GM19455 (cell line): ENCODE data around the gene PTPRN2.
"Not testable (repeated sequence)": the region's sequence is repeated elsewhere in the genome, so short reads cannot be mapped to it uniquely, and the experiment has no call there.

Experiments
- ATAC-seq: cut with Tn5 transposase; IDR thresholded peaks from one replicate; pipeline ENCODE4 v1.9.1; 2021; ENCODE audit not compliant: unreplicated experiment

The PTPRN2 gene

DNA sequence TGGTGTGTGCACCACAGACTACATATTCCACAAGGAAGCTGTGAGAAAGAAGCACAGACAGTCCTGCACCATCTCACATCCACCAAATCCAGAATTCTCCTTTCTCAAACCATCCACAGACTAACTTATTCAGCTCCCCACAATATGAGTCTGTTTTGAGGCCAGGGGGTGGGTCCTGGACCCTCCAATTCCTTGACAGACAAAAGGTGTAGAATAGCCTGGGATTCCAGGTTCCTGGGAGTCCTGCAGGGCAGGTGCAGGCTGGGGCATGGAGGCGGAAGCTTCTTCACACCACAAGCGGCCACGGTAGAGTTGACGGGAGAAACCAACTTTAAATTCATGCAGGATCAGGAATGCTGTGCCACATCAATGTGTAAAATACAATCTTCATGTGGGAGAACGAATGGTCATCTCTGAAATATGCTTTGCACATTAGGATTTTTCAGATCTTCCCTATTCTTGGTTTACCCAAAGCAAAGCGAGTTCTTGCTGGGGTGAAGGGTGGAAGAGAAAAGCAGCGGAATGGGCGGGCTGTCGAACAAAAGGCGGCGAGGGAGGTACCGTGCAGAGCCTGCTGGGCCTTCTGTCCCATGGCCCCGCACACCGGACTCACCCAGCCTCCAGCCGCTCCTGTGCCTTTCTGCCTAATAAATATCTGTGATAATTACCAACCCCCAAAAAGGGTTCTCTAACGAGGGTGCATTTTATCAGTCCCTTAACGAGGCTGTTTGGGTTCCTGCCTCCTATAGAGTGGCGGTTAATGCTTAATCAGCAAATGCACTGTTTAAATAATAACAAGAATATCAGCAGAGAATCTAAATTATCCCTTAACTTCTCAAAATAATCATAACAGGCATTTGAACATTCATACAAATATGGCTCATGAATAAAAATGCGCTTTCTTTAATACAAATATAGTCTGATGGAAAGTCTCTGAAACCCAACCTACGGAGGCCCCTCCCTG is 736.9 kb downstream of the PTPRN2 start:
- no peak for ATAC-seq

DNA sequence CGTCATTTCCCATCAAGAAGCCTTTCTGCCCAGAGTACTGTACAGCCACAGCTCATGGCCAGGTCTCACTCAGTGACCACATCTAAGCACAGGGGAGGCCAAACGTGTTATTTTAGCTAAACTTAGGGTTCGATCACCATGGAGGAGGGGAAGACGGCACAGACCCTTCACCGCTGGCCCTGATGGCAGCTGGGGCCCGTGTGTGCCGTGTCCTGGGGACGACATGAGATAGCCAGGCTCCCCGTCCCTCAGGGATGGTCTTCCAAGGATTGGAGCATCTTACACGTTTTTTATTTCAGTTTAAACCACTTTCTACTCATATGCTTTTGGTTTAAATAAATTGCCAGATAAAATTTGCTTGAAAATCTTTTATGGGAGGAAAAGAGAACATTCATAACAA is 737.9 kb downstream of the PTPRN2 start:
- no peak for ATAC-seq

DNA sequence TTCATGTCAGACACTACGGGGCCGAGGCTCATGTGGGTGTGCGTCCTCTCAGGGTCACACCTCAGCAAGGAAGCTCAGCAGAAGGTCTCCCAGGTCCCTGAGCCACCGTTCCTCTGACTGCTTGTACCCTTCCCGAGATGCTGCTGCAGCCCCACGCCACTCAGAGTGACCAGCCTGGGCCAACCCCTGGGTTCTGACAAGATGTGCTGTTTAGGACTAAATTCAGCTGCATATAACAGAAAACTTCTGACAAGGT is 738.4 kb downstream of the PTPRN2 start:
- no peak for ATAC-seq

DNA sequence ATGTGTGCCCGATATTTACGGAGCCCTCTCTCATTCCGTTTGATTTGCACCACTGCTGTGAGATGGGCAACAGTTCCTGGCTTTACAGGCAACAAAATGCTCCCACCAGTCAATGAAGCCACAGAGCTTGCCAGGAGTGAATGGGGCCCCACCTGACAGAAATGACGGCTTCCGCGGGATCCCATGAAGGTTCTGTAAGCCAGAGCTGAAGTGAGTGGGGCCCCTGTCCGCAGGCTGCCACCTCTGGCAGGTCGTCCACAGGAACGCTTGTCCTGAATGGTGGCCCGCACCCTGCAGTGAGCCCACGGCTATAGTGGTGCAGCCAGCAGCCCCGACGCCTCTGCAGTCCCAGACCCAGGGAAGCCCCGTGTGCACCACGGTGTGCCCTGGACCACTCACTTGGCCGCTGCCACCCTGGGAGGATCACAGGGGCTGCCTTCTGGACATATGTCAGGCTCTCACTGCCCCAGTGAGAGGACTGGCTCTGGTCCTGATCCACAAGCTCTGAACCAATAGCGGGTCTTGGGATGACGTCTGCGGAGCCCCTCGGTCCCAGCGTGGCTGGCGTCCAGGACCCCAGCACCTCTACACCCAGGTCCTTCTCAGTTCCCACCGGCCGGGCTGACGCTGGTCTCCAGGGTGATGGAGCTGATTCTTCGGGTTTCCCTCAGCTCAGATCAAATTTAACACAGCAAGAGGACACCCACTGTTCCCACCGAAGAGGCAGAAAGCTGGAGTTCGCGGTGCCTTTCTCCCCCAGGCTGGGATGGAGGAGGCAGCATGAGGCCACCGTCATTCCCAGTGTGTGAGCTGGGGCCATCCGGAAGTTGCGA is 738.9 kb downstream of the PTPRN2 start:
- no peak for ATAC-seq

DNA sequence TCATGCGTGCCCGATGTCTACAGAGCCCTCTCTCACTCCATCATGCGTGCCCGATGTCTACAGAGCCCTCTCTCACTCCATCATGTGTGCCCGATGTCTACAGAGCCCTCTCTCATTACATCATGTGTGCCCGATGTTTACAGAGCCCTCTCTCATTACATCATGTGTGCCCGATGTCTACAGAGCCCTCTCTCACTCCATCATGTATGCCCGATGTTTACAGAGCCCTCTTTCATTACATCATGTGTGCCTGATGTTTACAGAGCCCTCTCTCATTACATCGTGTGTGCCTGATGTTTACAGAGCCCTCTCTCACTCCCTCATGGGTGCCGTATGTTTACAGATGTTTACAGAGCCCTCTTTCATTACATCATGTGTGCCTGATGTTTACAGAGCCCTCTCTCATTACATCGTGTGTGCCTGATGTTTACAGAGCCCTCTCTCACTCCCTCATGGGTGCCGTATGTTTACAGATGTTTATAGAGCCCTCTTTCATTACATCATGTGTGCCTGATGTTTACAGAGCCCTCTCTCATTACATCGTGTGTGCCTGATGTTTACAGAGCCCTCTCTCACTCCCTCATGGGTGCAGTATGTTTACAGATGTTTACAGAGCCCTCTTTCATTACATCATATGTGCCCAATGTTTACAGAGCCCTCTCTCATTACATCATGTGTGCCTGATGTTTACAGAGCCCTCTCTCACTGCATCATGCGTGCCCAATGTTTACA is 739.7 kb downstream of the PTPRN2 start:
- ATAC-seq: not testable (repeated sequence)

DNA sequence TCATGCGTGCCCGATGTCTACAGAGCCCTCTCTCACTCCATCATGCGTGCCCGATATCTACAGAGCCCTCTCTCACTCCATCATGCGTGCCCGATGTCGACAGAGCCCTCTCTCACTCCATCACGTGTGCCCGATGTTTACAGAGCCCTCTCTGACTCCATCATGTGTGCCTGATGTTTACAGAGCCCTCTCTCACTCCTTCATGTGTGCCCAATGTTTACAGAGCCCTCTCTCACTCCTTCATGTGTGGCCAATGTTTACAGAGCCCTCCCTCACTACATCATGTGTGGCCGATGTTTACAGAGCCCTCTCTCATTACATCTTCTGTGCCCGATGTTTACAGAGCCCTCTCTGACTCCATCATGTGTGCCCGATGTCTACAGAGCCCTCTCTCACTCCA is 740.9 kb downstream of the PTPRN2 start:
- not testable (repeated sequence) for ATAC-seq

DNA sequence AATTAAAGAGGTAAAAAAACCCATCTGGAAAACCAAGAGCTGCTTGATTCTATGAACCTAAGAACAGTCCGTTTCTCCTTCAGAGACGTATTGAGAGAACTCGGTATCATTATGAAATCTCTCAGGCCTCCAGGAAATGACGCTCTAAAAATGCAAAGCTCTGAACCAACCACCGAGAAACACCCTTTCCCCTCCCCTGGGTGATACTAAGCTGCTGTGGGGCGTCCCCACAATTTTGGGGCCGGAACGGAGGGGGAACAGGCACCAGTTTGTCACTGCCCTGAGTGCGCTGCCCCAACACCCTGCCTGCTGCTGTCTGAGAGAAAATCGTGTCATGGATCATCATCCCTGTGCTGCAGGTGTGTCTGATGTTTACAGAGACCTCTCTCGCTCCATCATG is 741.4 kb downstream of the PTPRN2 start:
- no peak for ATAC-seq

DNA sequence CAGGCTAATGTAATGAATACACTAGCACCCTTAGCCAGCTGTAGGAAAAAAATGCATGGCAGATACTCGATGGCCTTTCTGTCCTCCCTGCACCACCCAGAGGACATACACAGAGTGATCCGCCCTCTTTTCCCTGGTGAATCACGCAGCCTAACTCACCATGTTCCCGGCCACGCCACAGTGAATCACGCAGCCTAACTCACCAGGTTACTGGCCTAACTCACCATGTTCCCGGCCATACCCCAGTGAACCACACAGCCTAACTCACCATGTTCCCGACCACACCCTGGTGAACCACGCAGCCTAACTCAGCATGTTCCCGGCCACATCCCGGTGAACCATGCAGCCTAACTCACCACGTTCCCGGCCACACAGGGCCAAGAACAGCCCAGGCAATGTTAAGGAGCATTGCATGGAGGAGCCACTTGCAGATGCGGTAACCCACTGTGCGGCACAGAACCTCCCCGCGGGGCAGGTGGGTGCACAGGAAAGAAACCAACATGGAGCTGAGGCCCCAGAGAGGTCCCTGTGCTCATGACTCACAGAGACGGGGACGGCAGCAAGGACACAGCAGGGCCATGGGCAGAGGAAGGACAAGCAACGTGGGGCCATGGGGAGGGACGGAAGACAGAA is 742.3 kb downstream of the PTPRN2 start:
- no peak for ATAC-seq

DNA sequence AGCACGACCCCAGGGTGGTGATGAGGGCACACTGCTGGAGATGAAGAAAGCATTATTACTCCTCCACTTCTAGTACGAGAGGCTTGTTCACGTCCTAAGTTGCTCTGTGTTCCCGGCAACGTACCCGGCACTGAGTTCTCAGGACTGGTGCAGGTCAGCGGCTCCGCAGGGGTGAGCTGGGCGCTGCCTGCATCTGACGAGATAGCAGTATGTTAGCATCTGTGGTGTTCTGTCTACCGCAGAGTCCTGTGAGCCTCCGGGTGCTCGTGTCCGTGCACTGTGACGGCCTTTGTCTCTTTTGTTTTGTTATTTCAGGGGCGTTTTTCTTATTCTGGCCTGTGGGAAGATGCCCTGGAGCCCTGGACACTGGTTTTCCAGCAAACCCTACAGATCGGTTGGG is 743.0 kb downstream of the PTPRN2 start:
- ATAC-seq: no peak

DNA sequence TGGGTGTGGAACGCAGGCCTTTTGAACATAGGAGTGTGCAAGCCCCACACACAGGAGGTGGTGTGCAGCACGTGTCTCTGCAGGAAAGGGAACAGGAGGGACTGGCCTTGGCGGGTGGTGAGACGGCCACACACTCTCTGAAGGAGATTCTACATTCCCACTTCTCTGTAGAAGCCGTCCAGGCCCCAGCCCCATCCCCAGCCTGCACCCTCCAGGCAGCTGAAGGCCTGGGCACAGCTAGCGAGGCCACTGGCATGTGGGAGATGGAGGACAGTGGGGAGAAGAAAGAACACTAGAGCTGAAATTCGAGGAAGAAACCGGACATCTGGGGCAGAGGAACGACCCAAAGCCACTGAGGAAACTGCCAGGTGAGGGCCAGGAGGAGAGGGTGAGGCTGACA is 743.5 kb downstream of the PTPRN2 start:
- ATAC-seq: no peak

DNA sequence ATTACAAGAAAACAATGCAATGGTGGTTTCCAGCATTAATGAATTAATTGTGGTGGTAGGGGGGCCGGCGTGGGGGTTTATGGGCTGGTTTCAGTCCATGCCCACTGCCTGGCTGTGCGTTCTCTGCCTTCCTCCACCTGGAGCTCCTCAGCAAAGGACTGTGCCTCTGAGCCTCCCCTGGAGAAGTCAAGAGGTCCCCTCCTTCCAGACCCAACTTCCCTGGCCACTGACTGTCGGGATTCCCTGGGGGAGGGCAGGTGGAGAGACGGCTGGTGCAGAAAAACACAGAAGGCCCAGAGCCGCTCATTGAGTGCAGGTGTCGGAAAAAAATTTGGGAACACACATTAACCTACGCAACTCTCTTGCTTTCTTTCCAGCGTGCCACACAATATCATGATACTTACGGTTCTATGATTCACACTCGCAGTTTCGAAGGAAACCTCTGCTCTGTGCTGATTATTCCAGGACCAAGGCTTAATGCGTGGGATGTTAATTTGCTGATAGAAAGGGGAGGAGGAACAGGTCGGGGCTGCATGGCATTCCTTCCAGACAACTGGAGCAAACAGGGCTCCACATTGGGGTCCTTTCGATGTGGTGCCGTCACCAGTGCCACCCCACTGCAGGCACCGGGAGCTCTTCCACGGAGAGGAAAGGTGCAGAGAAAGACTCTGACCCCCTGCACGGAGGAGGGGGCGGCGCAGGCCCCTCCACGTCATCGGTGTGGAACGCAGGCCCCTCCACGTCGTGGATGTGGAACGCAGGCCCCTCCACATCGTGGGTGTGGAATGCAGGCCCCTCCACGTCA is 744.1 kb downstream of the PTPRN2 start:
- ATAC-seq: no peak

DNA sequence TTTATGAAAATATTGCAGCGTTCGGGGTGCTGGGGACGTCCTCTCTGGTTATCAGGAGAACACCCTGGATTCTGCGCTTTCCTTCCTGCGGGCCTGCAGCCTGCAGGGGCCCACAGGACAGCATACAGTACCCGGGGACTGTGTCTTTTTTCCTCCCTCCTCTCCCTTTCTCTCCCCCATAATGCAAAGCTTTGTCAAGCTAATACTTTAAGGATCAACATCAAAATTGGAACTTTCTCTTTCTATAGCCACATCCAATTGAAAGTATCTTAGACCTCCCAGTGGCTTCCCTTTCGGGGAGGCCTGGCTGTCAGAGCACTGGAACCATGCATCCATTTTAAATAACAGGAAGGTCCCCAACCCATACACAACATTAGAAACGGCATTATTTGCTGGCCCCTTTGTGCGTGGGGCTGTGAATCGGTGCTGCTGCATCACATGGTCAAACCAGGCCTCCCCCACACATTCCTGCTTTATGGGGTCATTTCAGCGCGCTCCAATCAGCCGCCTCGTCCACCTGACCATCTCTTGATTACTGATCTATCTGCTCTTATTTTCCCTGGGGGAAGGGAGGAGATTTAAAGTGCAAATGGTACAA is 745.8 kb downstream of the PTPRN2 start:
- ATAC-seq: no peak

DNA sequence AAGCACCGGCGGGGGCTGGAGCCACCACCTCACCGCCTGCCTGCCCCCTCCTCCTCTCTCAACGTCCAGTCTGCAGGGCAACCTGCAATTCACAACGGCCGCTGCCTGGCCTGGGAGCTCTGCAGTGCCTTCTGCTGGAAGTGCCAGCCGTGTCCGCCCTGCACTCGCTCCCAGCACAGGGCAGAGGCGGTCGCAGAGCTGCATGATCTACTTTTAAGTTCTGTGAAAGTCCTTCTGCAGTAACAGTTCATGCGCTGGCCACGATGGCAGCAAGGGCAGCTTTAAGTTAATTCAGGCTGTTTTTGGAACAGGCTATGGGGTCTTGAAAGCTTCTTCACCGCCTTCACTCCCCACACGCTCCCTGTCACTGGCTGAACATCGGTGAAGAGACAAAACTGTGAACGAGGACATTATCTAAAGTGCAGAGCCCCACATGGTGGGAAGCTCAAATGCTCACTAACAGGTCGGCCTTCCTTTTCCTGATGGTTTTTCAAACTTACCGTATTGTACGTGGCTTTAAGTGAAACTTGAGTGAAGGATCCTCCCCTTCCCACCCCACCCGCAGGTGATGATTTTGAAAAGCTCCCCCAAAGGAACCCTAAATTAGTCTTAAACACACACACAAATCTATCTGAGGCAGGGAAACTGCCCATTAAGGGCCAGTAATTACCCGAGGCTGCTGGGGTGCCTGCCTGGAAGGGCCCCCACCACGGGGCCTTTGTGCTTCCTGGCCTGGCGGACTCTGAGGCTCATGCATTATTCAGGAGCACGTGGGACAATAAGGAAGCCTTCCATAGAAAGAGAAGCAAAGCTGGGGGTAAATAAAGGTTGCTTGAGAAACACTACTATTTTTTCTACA is 746.5 kb downstream of the PTPRN2 start:
- no peak for ATAC-seq

DNA sequence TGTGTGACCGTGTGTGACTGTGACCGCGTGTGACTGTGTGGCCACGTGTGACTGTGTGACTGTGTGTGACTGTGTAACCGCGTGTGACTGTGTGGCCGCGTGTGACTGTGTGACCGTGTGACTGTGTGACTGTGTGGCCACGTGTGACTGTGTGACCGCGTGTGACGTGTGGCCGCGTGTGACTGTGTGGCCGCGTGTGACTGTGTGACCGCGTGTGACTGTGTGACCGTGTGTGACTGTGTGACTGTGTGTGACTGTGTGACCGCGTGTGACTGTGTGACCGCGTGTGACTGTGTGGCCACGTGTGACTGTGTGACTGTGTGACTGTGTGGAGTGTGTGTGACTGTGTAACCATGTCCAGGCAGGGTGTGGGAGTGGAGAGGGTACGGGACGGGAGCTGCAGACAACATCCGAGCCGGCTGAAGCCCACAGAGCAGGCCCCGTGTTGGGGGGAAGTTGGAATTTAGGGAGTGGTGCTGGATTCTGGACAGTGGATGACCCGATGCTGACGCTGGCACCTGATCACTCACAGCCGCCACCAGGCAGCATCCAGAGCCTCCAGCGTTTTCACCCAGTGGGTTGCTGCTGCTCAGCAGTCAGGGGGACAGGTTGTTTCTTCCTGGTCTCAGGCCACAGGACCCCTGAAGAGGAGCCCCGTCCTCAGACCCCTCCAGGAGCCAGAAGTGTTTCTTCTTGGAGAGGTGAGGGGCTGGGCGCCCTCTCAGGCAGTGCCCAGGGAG is 747.3 kb downstream of the PTPRN2 start:
- ATAC-seq: no peak

DNA sequence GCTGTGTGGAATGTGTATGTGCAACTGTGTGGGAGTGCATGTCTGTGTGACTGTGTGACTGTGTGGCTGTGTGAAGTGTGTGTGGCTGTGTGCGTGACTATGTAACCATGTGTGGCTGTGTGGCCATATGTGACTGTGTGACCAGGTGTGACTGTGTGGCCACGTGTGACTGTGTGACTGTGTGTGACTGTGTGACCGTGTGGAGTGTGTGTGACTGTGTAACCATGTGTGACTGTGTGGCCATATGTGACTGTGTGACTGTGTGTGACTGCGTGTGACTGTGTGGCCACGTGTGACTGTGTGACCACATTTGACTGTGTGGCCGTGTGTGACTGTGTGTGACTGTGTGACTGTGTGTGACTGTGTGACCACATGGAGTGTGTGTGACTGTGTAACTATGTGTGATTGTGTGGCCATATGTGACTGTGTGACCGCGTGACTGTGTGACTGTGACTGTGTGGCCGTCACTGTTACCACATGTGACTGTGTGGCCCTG is 747.9 kb downstream of the PTPRN2 start:
- ATAC-seq: no peak

DNA sequence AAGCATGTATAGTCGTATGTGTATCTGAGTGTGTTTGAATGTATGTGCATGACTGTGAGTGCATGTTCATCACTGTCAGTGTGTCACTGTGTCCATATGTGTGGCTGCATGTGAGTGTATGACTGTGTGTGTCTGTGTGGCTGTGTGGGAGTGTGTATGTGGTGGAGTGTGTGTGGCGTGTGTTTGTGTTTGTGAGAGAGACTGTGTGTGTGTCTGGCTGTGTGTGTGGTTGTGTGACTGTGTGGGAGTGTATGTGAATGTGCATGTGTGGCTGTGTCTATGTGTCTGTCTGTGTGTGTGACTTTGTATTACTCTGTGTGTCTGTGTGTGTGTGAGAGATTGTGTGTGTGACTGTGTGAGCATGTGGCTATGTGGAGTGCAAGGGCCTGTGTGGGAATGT is 748.4 kb downstream of the PTPRN2 start:
- no peak for ATAC-seq

DNA sequence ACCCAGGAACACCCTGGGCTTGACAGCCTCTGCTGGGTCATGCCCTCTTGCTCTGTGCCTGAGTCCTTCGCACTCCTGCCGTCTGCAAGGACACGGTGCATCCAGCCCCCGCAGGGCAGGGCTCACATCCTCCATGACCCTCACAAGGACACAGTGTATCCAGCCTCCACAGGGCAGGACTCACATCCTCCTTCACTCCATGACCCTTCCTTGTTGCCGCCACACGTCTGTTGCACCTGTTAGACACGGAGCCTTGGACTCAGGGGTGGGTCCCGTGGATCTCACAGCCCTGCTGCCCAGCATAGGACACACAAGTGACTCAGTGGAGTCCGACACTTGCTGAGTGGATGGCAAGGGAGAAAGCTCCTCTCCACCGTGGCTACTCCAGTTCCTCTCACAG is 750.1 kb downstream of the PTPRN2 start:
- no peak for ATAC-seq

DNA sequence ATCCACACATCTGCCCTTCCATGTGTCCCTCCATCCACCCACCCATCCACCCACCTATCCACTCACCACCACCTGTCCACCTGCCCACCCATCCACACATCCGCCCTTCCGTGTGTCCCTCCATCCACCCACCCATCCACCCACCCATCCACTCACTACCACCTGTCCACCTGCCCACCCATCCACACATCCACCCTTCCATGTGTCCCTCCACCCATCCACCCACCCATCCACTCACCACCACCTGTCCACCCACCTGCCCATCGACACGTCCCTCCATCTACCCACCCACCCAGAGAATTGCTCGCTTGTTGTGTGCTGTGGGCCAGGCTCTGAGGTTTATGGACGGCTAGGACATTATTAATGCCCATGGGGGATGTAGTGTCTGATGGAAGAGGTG is 750.6 kb downstream of the PTPRN2 start:
- ATAC-seq: no peak
